ENCODE measurements around the gene DNAH2.

DNAH2 gene

DNA sequence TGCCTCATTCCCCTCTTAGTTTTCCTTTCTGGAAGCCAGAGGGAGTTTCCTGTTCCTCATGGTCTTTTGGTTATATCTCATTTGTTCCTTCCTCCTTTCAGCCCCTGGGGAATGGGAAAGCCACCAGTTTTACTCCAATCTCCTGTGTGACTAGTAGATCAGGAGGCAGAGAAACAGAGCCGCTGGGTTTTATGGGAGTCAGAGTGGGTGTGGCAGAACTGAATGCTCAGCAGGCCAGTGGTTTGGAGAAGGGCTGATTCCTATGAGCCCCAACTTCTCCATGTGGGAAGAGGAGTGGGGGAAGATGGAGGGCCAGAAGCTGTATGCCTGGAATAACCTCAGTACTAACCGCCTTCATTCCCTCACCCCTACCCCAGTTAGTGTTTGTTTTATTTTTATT lies 4.1 kb downstream of the DNAH2 start:
- no peak for DNase-seq (ENCODE audit: low spot score)

DNA sequence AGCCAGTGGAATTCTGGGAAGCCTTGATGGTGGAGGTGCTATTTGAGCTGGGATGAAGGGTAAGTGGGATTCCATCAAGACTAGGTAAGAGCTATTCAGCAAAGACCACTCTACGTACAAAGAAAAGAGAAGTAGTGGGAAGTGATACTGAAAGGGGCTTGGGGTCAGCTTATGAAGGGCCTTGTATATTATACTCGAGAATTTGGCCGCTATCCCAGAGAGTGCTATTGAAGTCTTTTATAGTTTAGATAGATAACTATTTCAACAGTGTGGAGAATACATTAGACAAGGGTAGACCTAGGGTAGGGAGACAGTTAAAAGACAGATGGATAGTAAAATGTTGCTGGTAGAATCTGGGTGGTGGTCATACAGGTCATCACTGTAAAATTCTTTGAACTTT lies 10.3 kb downstream of the DNAH2 start:
- no peak for DNase-seq (ENCODE audit: low spot score)

DNA sequence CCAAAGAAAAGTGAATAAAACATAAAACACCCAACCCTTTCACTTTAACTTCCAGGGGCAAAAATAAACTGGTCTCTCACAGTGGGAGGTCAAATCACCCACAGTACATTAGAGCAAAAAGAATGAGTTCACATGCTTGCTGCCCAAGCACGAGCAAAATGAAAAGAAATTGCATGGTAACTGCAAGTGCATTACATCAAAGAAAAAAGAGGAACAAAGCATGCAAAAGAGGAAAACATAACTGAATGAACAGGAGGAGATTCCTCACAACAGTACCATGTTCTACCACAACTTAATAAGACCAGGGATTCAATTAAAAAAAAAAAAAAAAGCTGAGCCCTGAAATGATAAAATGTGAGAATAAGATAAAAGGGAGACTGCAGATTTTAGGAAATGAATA lies 12.3 kb downstream of the DNAH2 start:
- DNase-seq (ENCODE audit: low spot score) = no peak

DNA sequence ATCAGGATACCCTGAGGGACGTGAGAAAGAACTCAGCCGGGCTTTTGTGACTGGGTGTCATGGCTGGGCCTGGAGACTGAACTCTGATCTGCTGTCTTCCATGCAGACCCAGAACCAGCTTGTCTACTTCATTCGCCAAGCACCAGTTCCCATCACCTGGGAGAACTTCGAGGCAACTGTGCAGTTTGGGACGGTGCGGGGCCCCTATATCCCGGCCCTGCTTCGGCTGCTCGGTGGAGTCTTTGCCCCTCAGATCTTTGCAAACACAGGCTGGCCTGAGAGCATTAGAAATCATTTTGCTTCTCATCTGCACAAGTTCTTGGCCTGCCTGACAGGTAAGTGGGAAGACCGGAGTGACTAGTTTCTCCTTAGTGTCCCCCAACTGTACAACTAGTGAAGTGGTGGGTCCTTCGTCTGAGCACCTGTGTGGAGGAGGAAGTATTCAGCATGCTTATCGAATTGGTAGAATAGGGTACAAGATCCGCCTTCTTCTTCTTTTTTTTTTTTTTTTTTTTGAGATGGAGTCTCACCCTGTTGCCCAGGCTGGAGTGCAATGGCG lies 15.5 kb downstream of the DNAH2 start:
- no peak for DNase-seq (ENCODE audit: low spot score)

DNA sequence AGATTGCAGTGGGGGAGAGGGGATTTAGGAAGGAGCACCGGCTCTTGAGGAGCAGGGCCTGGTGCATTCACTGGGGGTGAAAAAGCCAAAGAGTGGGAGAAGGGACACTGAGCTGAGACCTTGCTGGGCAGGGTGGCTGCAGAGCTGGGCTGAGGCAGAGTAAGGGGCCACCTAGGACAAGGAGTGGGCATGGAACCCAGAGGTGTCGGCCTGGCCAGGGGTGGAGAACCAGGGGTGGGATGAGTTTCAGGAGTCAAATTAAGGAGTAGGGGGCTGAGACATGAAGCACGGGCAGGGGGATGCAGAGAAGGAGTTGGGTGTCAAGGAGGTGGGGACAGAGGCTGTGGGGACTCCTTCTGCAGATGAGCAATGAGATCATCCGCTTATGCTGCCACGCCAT lies 20.1 kb downstream of the DNAH2 start:
- no peak for DNase-seq (ENCODE audit: low spot score)

DNA sequence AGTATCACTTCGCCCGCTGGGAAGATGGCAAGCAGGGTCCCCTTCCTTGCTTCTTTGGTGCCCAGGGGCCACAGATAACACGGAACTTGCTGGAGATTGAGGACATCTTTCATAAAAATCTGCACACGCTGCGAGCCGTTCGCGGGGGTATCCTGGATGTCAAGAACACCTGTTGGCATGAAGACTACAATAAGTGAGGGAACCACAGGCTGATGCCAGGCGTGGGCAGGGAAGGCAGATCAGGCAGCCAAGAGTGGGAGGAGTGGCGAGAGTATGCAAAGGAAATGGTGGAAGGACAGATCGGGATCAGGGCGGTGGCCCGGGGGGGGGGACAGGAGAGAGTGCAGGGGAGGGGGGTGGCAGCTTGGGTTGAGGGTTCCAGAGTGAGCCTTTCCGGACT lies 22.2 kb downstream of the DNAH2 start:
- DNase-seq (ENCODE audit: low spot score) = no peak

DNA sequence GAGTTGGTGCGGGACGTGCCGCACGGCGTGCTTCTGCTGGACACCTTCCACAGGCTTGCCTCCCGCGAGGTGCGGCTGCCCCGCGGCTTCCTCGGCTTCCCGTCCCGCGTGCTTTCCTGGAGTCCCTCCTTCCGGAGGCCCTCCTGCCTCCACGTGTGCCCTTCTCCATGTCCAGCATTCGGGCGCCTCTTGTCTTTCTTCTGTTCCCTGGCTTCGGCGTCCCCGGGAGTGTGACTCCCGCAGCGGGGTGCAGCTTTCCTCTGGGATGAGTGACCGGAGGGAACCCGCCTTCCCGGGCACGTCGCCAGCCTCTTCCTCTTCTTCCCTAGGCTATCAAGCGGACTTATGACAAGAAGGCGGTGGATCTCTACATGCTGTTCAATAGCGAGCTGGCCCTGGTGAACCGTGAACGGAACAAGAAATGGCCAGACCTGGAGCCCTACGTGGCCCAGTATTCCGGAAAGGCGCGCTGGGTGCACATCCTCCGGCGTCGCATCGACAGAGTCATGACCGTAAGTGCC lies 23.0 kb downstream of the DNAH2 start:
- no peak for DNase-seq (ENCODE audit: low spot score)

DNA sequence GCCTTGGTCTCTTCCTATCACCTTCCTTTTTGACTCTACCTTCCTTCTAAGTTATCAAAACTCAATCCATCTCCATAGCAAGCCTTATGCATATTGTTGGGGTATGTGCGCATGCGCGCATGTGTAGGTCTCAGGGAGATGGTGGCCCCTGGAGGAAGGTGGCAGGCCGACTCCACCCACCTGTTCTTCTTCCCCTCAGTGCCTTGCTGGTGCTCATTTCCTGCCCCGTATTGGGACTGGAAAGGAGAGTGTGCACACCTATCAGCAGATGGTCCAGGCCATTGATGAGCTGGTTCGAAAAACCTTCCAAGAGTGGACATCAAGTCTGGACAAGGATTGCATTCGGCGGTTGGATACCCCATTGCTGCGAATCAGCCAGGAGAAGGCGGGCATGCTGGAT lies 25.2 kb downstream of the DNAH2 start:
- DNase-seq (ENCODE audit: low spot score) = no peak

DNA sequence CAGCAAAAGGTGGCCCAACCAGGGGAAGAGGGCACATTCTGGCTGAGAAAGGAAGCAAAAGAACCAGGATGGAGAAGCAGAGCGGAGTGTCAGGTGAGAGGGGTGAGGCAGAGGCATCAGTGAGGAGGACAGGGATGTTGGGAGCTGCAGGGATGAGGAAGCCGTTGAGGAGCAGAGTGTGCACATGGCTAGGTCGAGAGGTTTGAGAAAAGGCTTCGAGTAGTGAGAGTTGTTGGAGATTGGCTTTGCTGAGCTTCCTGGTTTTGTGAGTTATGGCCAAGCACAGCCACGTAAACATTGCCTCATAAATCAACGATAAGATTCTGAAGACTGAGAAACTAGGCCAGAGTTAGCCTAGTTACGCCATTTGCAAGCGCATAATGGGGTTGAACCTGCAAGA lies 26.9 kb downstream of the DNAH2 start:
- DNase-seq (ENCODE audit: low spot score) = no peak

DNA sequence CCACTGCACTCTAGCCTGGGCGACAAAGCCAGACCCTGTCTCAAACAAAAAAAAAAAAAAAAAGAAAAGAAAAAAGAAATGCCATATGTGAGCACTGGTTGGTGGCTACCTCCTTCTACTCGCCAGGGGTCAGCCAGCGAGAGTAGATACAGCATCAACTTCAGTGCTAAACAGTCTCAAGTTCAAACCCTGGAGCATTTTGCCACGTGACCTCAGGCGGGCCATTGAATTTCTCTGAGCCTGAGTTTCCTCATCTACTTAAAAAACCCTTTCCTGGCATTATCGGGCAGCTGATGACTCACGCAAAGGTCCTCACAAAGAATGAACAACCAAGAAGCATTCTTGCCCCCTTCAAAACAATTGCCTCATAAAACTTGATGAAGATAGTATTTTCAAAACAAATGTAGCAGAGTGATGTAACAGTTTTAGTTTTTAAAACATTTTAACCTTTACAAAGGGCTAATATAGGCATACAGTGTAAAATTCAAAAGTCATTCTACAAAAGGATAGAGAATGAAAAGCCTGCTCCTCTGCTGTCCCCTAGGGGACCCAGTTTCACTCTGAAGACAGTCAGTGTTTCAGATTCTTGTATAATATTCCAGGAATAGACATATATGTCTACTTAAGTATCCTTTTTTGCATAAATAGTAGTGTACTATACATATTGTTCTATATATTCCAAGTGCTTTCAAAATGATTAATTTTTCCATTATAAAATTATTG lies 28.4 kb downstream of the DNAH2 start:
- DNase-seq (ENCODE audit: low spot score) = no peak

DNA sequence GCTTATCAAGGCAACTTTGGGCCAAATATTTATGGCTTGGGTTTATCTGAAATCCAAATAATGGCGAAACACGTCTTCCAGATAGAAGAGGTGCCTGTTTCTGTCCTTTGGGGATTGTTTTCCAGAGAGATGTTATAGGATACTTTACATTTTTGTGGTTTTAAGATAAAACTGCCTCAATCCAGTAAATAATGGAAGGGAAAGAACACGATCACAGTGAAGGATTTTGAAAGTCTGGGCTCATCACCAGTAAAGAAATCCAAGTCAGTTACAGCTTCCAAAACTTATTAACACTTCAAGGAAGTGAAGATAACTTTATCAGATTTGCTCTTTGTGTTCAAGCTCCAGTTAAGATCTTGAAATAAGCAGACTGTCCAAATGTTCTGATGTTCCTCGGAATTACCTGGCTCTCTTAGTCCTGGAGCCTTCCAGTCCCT lies 30.1 kb downstream of the DNAH2 start:
- DNase-seq (ENCODE audit: low spot score) = no peak

DNA sequence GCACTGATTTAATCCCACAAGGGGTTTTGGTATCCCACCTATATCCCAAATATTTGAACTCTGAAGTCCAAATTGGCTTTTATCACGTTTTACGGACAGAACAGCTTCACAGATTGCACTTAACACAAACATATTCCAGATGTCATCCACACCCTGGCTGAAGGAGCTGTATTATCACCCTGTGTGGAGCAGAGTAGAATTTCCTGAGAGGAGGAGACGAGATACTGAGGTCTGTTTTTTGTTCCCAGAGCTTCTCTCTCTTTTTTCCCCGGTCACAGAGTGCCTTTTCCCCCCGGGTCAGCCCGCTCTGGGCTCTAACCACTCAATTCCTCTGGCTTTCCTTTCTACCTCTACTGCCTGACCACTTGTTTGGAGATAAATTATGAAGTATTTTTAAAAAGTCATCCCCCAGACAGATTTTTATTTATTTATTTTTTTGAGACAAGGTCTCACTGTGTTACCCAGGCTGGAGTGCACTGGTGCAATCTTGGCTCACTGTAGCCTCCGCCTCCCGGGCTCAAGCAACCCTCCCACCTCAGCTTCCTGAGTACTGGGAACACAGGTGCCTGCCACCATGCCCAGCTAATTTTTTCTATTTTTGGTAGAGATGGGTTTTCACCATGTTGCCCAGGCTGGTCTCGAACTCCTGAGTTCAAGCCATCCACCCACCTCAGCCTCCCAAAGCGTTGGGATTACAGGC lies 30.7 kb downstream of the DNAH2 start:
- DNase-seq (ENCODE audit: low spot score) = no peak

DNA sequence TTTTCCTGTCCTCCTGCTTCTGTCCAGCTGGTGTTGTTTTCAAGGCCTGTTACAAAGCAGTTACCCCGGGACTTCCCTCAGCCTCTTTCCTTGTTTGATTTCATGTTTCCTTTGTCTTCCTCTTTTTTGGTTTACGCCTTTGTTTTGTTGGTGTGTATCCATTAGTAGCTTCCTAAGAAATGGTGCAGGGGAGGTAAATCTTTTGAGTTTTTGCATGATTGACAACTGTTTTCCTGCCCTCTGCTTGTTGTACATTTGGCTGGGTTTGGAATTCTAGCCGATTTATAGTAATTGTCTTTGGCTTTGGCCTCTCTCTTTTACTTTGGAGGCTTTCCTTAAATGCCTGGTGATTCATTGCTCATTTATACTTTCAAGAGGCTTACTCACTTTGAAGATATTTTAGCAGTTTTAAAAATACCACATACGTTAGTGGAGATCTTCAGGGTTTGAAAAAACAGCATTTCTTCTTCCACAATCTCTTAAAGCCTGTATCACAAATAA lies 32.8 kb downstream of the DNAH2 start:
- no peak for DNase-seq (ENCODE audit: low spot score)

DNA sequence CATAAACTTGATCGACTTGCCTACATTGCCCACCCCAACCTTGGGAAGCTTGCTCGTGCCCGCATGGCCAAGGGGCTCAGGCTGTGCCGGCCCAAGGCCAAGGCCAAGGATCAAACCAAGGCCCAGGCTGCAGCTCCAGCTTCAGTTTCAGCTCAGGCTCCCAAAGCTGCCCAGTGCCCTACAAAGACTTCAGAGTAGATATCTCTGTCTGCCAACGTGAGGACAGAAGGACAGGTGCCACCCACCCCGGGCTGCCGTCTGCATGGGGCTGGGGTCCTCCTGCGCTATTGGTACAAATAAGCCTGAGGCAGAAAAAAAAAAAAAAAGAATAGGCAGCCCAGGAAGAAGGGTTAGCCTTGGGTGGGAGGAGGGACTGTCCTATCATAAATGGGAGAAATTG lies 37.1 kb downstream of the DNAH2 start:
- no peak for DNase-seq (ENCODE audit: low spot score)

DNA sequence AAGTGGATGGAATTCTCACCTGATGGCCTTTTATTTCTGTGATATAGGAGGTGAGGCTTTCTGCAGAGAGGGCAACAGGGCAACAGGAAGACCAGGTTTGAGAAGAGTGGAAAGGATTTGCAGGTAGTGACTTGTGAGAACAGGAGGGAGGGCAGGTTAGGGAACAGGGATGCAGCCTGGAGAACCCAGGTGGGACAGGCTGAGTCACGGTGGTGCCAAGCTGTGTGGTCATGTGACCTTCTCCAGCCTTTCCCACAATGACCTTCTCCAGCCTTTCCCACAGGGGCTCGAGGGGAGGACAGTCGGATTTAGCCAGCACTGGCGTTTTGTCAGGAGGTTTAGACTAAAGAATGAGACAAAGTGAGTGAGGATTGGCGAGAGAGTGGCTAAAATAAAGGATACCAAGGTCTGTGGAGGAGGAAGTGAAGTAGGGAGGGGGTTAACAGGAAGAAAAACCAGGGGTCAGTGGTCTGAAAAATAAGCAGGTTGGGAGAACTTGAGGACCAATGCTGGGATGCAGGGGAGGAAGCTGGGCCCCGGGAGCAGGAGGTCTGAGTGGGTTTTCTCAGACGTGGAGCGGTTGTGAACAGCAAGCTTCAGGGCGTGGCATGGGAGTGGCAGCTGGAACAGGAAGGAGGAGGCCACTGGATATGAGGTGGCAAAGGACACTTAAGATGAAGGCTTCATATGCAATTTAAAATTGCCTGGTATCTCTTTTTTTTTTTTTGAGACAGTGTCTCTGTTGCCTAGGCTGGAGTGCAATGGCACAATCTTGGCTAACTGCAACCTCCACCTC lies 37.7 kb downstream of the DNAH2 start:
- no peak for DNase-seq (ENCODE audit: low spot score)

DNA sequence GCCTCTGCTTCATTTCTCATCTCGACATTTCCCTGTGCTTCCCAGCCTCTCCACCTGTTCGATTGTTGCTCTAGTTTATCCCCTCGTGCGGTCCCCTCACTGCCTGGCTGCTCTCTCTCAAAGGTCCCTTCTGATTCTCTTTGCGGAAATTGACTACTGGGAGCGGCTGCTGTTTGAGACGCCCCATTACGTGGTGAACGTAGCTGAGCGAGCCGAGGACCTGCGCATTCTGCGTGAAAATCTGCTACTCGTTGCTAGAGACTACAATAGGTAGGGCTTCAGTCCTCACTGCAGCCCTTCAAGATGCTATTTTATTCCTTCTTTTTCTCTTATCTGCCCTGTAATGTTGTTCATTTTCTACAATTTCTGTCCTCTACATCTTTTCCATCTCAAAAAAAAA lies 39.4 kb downstream of the DNAH2 start:
- DNase-seq (ENCODE audit: low spot score) = no peak

DNA sequence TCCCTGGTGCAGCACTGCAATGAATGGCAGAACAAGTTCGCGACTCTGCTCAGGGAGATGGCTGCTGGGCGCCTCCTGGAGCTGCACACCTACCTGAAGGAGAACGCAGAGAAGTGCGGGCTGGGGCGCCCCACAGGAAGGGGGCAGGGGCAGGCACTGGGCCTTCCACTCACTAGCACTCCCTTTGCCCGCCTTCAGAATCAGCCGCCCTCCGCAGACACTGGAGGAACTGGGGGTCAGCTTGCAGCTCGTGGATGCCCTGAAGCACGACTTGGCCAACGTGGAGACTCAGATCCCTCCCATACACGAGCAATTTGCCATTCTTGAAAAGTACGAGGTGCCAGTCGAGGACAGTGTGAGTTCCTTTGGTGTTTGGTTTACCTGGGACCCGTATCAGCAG lies 46.4 kb downstream of the DNAH2 start:
- no peak for DNase-seq (ENCODE audit: low spot score)

DNA sequence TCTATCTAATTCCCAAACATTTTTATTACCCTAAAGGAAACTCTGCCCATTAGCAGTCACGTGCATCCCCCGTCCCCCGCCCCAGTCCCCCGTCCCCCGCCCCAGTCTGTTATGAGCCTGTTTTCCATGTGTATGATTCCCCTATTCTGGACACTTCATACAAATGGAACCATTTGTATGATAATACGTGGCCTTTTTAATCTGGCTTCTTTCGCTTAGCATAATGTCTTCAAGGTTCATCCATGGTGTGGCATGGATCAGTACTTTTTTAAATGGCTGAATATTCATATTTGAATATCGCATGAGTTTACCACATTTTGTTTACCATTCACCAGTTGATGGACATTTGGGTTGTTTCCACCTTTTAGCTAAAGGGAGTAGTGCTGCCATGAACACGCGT lies 49.5 kb downstream of the DNAH2 start:
- DNase-seq (ENCODE audit: low spot score) = no peak

DNA sequence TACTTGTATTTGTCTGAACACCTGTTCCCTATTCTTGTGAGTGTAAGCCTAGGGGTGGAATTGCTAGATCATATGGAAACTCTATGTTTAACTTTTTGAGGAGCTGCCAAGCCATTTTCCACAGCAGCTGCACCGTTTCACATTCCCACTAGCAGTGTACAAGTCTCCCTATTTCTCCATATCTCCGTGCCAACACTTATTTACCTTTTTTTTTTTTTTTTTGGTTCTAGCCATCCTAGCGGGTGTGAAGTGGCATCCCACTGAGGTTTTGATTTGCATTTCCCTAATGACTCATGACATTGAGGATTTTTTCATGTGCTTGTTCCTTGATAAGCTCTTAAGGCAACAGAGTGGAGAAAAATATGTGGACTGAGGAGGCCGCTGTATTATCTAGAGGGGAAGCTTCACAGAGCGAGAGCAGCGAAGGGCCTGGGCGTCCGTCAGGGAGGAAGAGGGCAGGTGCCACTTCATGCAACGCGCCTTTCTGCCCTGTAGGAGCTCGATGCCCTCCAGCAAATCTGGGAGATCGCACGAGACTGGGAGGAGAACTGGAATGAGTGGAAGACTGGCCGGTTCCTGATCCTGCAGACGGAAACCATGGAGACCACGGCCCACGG lies 50.0 kb downstream of the DNAH2 start:
- no peak for DNase-seq (ENCODE audit: low spot score)

DNA sequence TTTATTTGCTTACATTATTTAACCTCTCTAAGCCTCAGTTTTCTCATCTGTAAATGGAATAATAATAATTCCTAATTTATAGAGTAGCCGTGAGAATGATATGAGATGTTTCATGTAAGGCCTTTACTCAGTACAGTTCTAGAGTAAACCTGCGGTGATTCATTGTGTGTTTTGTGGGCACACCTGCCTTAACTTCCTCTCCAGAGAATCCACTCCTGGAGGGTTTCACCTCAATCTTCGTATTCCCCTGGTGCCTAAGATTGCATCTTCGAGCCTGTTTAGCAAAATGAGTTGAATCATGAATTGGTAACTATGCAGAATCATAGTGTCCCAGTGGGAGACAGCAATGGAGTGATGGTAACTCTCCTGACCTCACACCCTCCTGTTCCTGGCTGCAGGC lies 52.3 kb downstream of the DNAH2 start:
- no peak for DNase-seq (ENCODE audit: low spot score)

DNA sequence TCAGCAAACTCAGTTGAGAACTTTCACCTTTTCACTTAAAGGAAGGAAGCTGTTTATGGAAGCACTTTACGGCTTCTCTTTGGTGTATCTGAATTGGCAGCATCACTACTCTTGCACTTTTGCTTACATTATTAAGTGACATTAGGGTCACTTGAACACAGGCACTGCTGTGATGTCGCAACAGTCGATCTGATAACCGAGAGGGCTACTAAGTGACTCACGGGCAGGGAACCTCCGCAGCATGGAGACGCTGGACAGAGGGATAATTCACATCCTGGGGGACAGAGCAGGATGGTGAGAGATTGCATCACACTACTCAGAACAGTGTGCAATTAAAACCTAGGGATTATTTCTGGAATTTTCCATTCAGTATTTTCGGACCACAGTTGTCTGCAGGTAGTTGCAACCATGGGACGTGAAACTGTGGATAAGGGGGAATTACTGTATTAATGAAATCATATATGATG lies 56.5 kb downstream of the DNAH2 start:
- DNase-seq (ENCODE audit: low spot score) = no peak

DNA sequence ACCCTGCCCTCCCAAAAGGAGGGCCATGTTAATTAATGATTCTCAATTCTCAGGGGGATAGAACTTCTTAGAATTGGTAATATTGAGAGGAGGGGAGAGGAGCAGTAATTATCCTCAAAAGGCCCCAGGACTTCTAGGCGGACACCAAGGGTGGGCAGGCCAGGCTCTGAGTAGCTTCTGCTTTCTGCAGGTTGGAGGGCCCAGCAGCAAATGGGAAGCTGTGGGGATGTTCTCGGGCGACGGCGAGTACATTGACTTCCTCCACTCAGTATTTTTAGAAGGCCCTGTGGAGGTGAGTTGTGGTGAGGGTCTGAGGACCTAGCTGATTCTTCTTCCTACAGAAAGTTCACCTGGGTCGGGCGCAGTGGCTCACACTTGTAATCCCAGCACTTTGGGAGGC lies 57.5 kb downstream of the DNAH2 start:
- no peak for DNase-seq (ENCODE audit: low spot score)
